ENCODE results near the gene AAMDC. TPM values are rescaled to one million over a fixed set of nuclear protein-coding genes. Genes with fewer than 3 reads are reported as not detected.

The AAMDC gene
- total RNA-seq, result 20.3 and 26.3 TPM in 2 replicates
- 60.4 TPM for polyA plus RNA-seq (2012)

DNA sequence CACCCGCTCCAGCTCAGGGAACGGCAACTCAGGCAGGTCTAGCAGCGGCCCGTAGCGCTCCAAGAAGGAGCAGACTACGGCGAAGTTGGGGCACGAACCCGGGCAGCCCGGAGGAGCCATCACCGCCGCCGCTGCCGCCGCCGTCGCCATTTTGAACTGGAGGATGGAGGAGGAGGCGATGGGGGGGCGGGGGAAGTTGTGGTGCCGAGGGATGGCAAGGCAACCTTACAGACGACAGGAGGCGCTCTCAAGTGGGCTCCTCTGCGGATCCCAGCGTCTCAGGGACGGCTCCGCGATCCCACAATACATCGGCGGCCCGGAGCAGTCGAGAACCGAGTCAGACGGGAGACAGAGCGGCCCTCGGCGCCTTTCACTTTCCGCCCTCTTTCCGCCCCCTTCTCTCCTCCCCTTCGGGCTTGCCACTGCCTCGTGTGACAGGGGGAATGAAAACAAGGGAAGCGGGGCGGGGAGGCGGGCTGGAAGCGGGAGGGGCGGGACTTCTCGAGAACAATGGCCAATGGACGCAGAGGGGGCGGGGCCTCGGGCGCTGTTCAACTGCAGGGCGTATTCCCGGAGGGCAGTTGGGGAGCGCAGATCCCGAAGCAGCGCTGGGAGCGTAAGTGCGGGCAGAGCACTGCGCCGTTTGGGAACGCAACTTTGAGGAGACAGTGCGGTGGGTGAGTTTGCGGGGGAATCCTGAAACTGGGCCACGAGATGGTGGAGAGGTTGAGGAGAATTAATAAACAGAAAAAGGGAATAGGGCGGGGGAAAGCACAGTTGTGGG lies at the start of gene AAMDC, which contains the start of gene RSF1:
Gene AAMDC, plus strand, starts transcription at position 580 of the 784 bp plus-strand sequence. CDS start 21,353 bp downstream, outside the sequence.
Gene RSF1, minus strand, starts transcription at position 158 of the 784 bp plus-strand sequence. Its CDS starts 8 bp downstream, at position 150.
- peak; percentile 99 for DNase-seq (ENCODE audit: low read depth)

DNA sequence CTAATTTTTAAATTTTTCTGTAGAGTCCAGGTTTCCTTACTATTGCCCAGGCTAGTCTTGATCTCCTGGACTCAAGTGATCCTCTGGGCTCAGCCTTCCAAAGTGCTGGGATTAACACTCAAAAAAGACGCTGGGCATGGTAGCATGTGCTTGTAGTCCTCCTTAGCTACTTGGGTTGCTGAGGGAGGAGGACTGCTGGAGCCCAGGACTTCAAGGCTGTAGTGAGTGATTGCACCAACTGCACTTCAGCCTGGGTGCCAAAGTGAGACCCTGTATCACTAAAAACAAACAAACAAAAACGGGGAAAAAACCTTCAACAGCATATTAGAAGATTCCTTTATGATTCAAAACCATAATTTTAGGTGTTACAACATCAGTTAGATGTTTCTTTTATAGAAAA lies 45.0 kb upstream of the AAMDC start:
- DNase-seq (ENCODE audit: low read depth), result peak; percentile 75

DNA sequence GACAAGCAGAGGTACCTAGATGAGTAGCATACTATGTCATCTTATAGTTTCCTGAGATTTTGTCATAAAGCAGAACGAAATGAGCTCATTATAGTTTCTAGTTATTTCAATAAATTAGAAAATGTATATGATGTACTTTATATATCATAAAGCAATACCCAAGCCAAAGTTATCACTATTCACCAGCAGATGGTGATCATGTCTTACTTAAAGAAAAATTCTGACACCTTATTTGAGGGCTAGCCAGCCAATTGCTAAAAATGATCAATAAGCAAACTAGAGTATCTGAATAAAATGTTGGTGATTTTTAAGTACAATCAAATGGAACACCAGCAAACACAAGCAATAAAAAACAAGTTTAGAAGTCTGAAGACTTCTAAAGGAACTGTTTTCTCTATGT lies 44.5 kb upstream of the AAMDC start:
- peak; percentile 5 for DNase-seq (ENCODE audit: low read depth)

DNA sequence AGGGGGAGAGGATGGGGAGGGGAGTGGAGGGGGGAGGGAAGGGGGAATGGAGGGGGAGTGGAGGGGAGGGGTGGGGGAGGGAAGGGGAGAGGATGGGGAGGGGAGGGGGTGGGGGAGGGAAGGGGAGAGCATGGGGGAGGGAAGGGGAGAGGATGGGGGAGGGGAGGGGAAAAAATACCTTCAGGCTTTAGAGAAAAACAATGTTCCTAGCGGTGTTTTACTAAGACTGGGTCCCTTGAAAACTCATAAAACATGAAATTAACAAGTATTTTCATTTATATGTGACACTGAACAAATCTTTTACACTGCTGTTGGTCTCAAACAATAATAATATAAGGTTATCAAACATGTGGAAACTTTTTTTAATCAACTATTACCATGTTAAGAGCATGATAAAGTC lies 42.8 kb upstream of the AAMDC start:
- DNase-seq (ENCODE audit: low read depth), result no peak

DNA sequence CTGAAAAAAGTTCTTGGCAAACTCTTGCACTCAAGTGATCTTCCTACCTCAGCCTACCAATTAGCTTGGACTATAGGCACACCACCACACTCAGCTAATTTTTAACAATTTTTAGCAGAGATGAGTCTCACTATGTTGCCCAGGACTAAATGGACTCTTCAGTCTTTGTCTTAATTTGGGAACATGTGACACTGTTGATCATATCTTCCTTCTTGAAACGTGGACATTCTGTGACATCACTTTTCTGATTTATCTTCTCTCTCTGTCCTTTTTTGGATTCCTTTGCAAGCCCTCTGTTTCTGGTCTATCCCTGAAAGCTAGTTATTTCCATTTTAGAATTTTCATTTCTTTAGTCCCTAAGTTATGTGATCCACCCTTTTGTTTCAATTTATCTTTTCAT lies 42.4 kb upstream of the AAMDC start:
- DNase-seq (ENCODE audit: low read depth), result no peak

DNA sequence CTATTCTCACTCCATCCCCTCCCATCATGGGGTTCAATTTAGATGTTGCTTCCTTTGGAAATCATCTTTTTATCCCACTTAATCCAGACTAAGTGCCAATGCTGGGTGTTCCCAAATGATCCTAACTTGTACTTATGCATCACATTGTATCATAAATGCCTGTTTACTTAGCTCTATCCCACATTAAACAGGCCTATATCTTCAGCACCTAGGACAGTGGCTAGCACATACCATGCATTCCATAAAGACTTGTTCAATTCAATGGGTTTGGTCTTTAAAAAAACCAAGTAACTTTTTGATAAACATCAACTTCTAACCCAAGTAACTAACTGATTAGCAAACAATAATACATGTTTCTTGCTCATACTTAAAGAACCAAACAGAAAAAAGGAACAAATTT lies 41.0 kb upstream of the AAMDC start:
- peak; percentile 22 for DNase-seq (ENCODE audit: low read depth)

DNA sequence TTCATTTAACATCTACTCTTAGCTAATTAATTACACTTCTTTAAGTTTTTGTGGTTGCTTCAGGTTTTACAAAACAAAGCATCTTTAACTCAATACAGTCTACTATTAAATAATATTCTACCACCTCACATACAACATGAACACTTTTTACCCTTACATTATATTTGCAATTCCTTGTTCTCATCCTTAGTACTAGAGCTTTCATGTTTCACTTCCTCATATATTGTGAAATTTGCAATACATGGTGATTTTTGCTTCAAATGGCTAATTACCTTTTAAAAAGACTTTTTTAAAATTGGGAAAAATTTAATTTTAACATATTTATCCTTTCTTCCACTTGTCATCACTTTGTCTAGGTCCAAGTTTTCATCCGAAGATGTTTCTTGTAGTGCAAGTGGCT lies 37.9 kb upstream of the AAMDC start:
- DNase-seq (ENCODE audit: low read depth), result no peak

DNA sequence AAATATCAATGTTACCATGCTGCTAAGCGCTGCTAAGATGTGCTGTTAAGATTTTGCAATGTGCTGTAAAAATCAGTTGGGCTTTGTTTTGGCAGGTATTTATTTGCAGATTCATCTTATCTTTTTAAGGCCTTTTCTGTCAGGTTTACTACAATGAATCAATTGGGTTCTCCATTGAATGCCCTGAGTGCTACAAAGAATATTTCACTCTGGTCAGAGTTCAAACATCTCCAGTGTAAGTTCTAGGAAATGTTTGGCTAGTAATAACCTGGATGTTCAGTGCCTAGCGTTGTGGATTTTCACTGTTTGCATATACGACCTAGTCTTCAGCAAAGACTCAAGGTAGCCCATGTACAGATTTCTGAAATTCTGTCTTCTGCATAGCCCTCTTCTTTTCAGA lies 36.4 kb upstream of the AAMDC start:
- DNase-seq (ENCODE audit: low read depth), result no peak

DNA sequence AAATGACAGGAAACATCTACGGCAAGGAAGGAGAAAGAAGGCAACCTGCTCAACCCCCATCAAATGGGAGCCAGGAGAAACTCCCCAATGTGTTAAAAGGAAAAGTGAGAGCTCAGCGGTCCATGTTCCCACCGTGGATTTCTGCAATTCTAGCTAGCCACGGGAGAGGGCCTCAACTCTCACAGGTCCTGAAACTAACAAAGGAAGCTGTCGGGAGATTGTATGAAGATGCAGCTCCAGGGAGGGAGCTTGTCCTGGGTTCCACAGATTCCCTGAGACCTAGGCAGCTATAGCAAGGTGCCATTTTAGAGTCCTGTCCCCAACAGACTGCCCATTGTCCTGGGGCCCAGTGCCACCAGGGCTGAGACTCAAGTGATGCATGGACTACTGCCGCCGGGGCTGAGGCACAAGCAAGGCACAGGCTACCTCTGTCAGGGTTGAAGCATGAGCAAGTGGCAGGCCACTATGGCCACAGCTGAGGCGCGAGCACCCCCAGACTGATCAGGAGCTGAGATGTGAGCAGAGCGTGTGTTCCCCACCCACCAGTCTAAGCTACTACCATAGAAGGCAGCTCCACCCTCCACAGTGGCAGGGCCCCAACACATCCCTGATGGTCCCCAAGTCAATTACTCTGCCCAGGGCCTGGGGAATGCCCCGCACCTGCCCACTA lies 31.7 kb upstream of the AAMDC start:
- no peak for DNase-seq (ENCODE audit: low read depth)

DNA sequence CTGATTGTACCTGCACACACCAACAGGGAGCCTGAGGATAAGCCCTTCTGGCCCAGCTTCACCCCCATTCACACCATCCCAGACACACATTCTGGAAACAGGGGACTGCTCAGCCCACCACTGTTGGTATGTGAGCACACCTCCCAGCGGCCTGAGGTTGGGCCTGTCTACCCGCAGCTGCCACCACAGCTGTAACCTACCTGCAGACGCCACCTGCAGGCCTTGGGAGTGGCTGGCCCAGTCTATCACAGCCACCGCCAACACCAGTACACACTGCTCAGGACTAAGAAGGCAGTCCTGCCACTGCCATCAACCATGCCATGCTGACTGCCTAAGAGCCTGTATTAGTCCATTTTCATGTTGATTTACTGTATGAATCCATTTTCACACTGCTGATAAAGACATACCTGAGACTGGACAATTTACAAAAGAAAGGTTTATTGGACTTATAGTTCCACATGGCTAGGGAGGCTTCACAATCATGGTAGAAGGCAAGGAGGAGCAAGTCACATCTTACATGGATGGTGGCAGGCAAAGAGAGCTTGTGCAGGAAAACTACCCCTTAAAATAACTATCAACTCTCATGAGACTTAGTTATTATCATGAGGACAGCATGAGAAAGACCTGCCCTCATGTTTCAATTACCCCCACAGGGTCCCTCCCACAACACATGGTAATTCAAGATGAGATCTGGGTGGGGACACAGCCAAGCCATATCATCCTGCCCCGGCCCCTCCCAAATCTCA lies 31.0 kb upstream of the AAMDC start:
- no peak for DNase-seq (ENCODE audit: low read depth)

DNA sequence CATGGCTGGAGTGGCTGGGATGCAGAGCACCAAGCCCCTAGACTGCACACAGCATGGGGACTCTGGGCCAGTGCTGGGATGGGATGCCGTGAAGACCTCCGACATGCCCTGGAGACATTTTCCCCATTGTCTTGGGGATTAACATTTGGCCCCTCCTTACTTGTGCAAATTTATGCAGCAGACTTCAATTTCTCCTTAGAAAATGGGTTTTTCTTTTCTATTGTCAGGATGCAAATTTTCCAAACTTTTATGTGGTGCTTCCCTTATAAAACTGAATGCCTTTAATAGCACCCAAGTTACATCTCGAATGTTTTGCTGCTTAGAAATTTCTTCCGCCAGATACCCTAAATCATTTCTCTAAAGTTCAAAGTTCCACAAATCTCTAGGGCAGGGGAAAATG lies 29.6 kb upstream of the AAMDC start:
- no peak for DNase-seq (ENCODE audit: low read depth)

DNA sequence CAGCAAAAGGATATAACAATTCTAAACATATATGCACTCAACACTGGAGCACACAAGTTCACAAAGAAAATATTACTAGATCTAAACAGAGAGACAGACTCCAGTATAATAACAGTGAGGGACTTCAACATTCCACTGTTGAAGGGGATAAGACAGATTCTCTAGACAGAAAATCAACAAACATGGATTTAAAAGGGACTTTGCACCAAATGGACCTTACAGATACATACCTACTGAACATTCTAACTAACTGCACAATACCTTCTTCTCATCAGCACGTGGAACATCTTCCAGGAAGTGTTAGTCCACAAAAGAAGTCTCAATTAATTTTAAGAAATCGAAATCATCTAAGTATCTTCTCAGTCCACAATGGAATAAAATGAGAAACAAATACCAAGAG lies 27.0 kb upstream of the AAMDC start:
- DNase-seq (ENCODE audit: low read depth), result no peak

DNA sequence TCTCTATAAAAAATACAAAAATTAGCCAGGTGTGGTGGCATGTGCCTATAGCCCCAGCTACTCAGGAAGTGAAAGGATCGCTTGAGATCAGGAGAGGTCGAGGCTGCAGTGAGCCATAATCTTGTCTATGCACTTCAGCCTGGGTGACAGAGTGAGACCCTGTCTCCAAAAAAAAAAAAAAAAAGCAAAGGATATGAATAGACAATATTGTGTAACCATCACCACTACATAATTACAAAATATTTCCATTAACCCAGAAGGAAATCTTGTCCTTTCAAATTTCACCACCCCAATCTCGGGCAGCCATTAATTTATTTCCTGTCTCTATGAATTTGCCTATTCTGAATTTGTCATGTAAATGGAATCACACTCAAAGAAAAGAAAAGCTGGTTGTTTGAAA lies 21.6 kb upstream of the AAMDC start:
- DNase-seq (ENCODE audit: low read depth), result no peak

DNA sequence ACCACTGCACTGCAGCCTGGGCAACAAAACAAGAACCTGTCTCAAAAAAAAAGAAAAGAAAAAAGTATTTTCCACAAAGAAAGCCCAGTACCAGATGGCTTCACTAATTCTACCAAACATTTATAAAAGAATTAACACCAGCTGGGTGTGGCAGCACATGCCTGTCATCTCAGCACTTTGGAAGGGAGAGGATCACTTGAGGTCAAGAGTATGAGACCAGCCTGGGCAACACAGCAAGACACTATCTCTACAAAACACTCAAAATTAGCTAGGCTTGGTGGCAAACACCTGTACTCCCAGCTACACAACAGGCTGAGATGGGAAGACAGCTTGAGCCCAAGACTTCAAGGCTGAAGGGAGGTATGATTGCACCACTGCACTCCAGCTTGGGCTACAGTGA lies 20.5 kb upstream of the AAMDC start:
- DNase-seq (ENCODE audit: low read depth), result peak; percentile 13

DNA sequence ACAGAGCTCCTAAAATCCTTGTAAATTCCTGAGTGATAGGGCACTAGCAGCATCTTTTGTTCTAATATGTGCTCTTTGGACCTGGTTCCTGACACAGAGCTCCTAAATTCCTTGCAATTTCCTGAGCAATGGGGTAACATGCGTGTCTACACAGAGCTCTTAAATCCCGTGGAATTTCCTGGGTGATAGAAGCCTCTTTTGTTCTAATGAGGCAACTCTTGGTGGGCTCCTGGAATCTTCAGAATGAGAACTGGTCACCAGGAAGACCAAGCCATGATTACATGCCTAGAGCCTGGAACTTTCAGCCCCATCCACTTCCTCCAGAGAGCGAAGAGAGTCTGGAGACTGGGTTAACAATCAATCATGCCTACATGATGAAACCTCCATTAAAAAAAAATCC lies 19.5 kb upstream of the AAMDC start:
- DNase-seq (ENCODE audit: low read depth), result no peak

DNA sequence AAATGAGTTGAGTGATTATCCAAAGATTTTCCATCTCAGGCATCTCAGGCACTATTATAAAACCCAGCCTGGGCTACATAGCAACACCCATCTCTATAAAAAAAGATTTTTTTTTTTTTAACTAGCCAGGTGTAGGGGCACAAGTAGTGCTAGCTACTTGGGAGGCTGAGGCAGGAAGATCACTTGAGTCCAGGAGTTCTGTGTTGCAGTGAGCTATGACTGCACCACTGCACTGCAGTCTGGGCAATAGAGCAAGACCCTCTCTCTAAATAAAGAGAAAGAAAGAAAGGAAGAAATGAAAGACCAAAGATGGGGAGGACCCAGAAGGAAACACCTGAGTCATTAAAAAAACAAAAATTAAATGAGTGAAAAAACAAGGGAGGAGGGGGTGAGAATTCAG lies 14.5 kb upstream of the AAMDC start:
- DNase-seq (ENCODE audit: low read depth), result no peak

DNA sequence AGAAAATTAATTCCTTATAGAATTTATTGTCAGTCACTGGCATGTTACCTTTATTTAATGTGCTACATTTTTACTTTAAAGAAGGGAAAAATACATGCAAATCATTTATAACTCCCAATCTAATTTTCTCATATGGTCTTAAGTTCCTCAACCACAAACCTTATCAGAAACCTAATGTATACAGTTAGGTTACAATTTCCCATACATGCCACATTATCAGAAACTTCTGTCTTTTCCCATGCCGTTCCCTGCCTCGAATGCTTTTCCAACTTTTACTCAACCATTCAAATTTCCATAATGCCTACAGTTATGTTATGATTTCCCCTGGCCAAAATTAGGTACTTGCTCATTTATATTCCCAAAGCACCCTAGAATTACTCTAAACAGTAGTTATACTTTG lies 14.0 kb upstream of the AAMDC start:
- DNase-seq (ENCODE audit: low read depth), result no peak

DNA sequence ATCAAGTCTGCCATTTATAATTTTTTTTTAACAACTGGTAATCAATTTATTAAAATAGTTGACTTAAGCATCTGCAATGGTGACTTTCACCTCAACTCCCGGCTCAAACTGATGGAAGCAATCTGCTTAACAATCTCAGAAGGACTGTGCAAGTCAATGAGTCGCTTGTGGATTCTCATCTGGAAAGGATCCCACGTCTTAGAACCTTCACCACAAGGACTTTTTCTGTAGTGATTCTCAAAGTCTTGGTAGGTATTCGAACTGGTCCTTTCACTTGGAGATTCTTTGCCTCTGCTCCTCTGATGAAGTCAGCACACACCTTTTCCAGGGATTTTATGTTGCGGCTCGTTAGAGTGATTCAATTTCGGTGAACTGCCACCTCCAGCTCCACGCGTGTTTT lies 7.7 kb upstream of the AAMDC start:
- no peak for DNase-seq (ENCODE audit: low read depth)

DNA sequence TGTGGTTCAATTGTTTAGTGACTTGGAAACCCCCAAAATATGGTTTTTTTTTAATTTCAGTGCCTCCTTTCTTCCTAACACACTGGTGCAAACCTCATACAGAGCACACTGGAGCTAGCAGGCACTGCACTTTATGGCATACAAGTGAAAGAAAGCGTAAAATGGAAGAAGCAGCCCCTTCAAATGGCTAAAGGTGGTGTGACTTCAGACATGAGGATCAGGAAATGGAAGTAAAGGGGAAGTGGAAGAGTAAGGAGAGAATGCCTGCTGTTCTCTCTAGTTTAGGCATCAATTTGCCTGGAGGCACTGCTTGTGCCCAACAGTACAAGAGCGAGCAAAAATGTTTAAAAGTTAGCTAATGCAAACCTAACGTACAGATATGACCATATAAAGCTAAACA lies 6.1 kb upstream of the AAMDC start:
- DNase-seq (ENCODE audit: low read depth), result no peak

DNA sequence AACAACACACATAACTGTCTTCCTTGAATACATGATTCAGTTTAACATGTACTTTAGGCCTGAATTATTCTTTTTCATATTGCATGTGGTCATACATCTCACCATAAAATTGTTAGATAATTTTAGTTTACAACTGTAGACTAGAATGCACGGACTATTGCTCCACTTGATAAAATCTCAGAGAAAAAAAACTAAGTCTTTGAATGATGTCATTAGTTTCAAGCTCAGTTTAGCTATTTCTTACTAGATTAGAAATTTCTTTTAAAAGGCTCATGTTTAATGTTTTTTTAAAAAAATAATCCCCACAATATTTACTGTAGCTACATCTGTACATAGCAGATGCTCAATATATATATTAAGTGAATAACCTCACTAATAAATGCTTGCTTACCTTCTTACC lies 5.5 kb upstream of the AAMDC start:
- no peak for DNase-seq (ENCODE audit: low read depth)

DNA sequence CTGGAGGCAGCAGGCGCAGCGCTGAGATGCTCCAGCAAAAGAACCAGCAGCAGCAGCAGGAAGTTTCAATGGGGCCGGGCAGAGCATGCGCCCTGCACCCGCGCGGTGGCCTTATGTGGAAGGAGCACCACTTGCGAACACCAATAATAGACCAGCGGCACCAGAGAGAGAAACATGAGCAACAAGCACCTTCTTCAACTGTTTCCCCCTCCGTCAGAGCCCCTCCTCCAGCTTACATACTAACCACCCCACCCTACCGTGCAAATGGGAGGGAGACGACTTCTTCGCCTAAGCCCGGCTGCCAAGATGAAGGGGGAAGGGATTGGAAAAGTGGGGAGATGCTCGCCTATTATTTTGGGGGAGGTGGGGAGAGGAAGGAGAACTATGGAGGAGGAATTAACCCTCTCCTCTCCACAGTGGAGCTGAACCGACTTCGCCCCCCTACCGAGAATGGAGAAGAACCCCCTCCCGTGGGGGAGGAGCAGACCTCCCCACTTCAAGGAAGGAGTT lies 1.5 kb upstream of the AAMDC start:
- peak; percentile 89 for DNase-seq (ENCODE audit: low read depth)
